Lung (tissue), 4 donors: Measurements from ENCODE around the gene POLD1. TPM values are rescaled to one million over a fixed set of nuclear protein-coding genes. Genes with fewer than 3 reads are reported as not detected.

Source experiments
- polyA plus RNA-seq, 2 donors: library from polyadenylated mRNA; stranded (reverse); fragments of 200-250 nt; gene quantifications; one replicate each; pipeline ENCODE4 v1.2.1, GENCODE V29; 2013
- total RNA-seq, 2 donors: library from RNA; depleted of rRNA in 1 of 2; stranded (reverse); fragments of >200 nt in 1 of 2; gene quantifications; one replicate each; pipeline ENCODE4 v1.2.1, GENCODE V29; 2014 to 2021
- donor health status: Bipolar disorder and iron deficiency.
- donor health status: healthy.
- donor health status: DM: yes; HTN: yes; CAD: no.

Gene POLD1
- total and polyA plus RNA-seq, 4 donors, result 20.2 to 55.1 (median 39.0) TPM

Other genes with a start within 250 kb of the POLD1 start
- gene IZUMO2, start 221.1 kb upstream of the POLD1 start, total RNA-seq, result under 1 TPM in 1 of 2 donors, not detected in 1; 0.46 TPM
- under 1 TPM in 1 of 2 donors, not detected in 1; 0.18 TPM for gene IZUMO2, start 221.1 kb upstream of the POLD1 start, polyA plus RNA-seq
- 100 to 1,000 TPM in 1 of 2 donors, 10 to 100 TPM in 1; 55.3 to 142 TPM for gene MYH14, start 180.7 kb upstream of the POLD1 start, total RNA-seq
- gene MYH14, start 180.7 kb upstream of the POLD1 start, polyA plus RNA-seq, result 100 to 1,000 TPM in 1 of 2 donors, 10 to 100 TPM in 1; 48.3 to 159 TPM
- gene KCNC3, start 55.0 kb upstream of the POLD1 start, total RNA-seq, result 10 to 100 TPM in 1 of 2 donors, 1 to 10 TPM in 1; 4.6 to 13.2 TPM
- gene KCNC3, start 55.0 kb upstream of the POLD1 start, polyA plus RNA-seq, result 1 to 10 TPM; 2.6 to 5.7 TPM
- 1,000 to 10,000 TPM in 1 of 2 donors, 100 to 1,000 TPM in 1; 655 to 1,838 TPM for gene NAPSA, start 18.7 kb upstream of the POLD1 start, total RNA-seq
- gene NAPSA, start 18.7 kb upstream of the POLD1 start, polyA plus RNA-seq, result 1,000 to 10,000 TPM; 1,027 to 2,584 TPM
- 10 to 100 TPM; 52.5 to 96.4 TPM for gene NR1H2, start 7.9 kb upstream of the POLD1 start, total RNA-seq
- 100 to 1,000 TPM; 103 to 114 TPM for gene NR1H2, start 7.9 kb upstream of the POLD1 start, polyA plus RNA-seq
- gene SPIB, start 34.6 kb downstream of the POLD1 start, total RNA-seq, result 10 to 100 TPM in 1 of 2 donors, under 1 TPM in 1; 0.31 to 10.5 TPM
- gene SPIB, start 34.6 kb downstream of the POLD1 start, polyA plus RNA-seq, result under 1 TPM; 0.22 to 0.98 TPM
- under 1 TPM; 0.21 to 0.91 TPM for gene MYBPC2, start 48.5 kb downstream of the POLD1 start, total RNA-seq
- gene MYBPC2, start 48.5 kb downstream of the POLD1 start, polyA plus RNA-seq, result under 1 TPM; 0.04 to 0.55 TPM
- 100 to 1,000 TPM in 1 of 2 donors, 10 to 100 TPM in 1; 62.2 to 165 TPM for gene EMC10, start 92.2 kb downstream of the POLD1 start, total RNA-seq
- gene EMC10, start 92.2 kb downstream of the POLD1 start, polyA plus RNA-seq, result 100 to 1,000 TPM; 133 to 140 TPM
- gene GARIN5A, start 92.5 kb downstream of the POLD1 start, total RNA-seq, result 1 to 10 TPM; 1.7 to 2.7 TPM
- gene GARIN5A, start 92.5 kb downstream of the POLD1 start, polyA plus RNA-seq, result 1 to 10 TPM; 2.1 to 5.0 TPM
- 10 to 100 TPM in 1 of 2 donors, 1 to 10 TPM in 1; 9.8 to 66.9 TPM for gene JOSD2, start 126.8 kb downstream of the POLD1 start, total RNA-seq
- 10 to 100 TPM; 60.2 to 76.8 TPM for gene JOSD2, start 126.8 kb downstream of the POLD1 start, polyA plus RNA-seq
- not detected for gene ASPDH, start 129.6 kb downstream of the POLD1 start, total RNA-seq
- gene ASPDH, start 129.6 kb downstream of the POLD1 start, polyA plus RNA-seq, result not detected
- gene LRRC4B, start 184.1 kb downstream of the POLD1 start, total RNA-seq, result 10 to 100 TPM in 1 of 2 donors, 1 to 10 TPM in 1; 2.5 to 10.8 TPM
- 1 to 10 TPM; 1.7 to 3.0 TPM for gene LRRC4B, start 184.1 kb downstream of the POLD1 start, polyA plus RNA-seq